DOHH2 (cell line): Measurements from ENCODE around the gene BBS9.

Experiments used
- EZH2phosphoT487 ChIP-seq: fragments of 200-600 bp; sonication (generic); IDR thresholded peaks from 2 replicates; pipeline ENCODE4 v1.6.1; 2017; ENCODE audit warnings: borderline replicate concordance, mild to moderate bottlenecking, antibody characterized with exemption, low read length, moderate library complexity, mixed read lengths
- TF ChIP-seq, protein P1 (sequence below): fragments of 200-600 bp; sonication (generic); IDR thresholded peaks from one replicate; pipeline ENCODE4 v1.5.1; 2014; ENCODE audit warnings: antibody characterized with exemption, mild to moderate bottlenecking, low read depth, low read length; ENCODE audit not compliant: poor library complexity, severe bottlenecking

DNA sequence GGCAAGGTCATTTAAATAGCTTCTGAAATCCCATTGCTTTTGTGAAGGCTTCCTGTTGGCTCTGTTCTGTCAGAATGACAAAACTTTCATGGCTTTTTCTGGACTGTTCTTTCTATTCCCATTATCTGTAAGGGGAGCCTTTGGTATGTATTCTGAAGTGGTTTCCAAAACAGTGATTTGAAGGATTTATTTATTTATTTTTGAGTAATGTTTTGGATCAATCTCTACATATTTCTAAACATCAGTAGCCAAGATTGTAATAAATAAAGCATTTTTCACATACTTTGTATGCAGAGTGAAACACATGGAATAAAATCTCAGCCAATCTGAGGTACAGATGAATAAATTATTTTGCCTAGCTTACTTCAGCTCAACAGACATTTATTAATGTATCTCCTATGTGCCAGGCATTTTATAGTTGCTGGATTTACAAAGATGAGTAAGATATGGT lies 121.1 kb downstream of the BBS9 start:
- TF ChIP-seq, protein P1, sequence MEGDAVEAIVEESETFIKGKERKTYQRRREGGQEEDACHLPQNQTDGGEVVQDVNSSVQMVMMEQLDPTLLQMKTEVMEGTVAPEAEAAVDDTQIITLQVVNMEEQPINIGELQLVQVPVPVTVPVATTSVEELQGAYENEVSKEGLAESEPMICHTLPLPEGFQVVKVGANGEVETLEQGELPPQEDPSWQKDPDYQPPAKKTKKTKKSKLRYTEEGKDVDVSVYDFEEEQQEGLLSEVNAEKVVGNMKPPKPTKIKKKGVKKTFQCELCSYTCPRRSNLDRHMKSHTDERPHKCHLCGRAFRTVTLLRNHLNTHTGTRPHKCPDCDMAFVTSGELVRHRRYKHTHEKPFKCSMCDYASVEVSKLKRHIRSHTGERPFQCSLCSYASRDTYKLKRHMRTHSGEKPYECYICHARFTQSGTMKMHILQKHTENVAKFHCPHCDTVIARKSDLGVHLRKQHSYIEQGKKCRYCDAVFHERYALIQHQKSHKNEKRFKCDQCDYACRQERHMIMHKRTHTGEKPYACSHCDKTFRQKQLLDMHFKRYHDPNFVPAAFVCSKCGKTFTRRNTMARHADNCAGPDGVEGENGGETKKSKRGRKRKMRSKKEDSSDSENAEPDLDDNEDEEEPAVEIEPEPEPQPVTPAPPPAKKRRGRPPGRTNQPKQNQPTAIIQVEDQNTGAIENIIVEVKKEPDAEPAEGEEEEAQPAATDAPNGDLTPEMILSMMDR, result no peak
- no peak for TF ChIP-seq EZH2phosphoT487
